Activated naive CD8-positive, alpha-beta T cell (primary cell): Measurements from ENCODE around the gene EIPR1.
A peak's percentile ranks its signal among the peaks of the same experiment; 100 is the strongest.

ENCODE experiments used
- H3K27ac Mint-ChIP-seq: one replicate; pipeline ENCODE4 v1.8.0; 2021; ENCODE audit warnings: mixed read lengths
- H3K27me3 Mint-ChIP-seq: one replicate; pipeline ENCODE4 v1.8.0; 2021; ENCODE audit warnings: mixed read lengths
- H3K36me3 Mint-ChIP-seq: one replicate; pipeline ENCODE4 v1.8.0; 2021; ENCODE audit warnings: mixed read lengths
- H3K4me1 Mint-ChIP-seq: one replicate; pipeline ENCODE4 v1.8.0; 2021; ENCODE audit warnings: low read depth, mixed read lengths
- H3K4me3 Mint-ChIP-seq: one replicate; pipeline ENCODE4 v1.8.0; 2021; ENCODE audit warnings: mild to moderate bottlenecking, mixed read lengths
- H3K9me3 Mint-ChIP-seq: one replicate; pipeline ENCODE4 v1.8.0; 2021; ENCODE audit warnings: low read depth, mixed read lengths

Gene EIPR1

GRCh38 chr2:3279236-3279960, 98.2 kb downstream of the EIPR1 start:
- H3K9me3 Mint-ChIP-seq: peaks cover 3% of the 10 kb centered on the region
- no peaks in the 10 kb centered on the region for H3K27me3 Mint-ChIP-seq
- peaks cover 13% of the 10 kb centered on the region for H3K36me3 Mint-ChIP-seq
- H3K27ac Mint-ChIP-seq: peak overlapping the region; percentile 16
- H3K4me3 Mint-ChIP-seq: no peak overlapping the region
- peaks cover 1% of the 10 kb centered on the region for H3K4me1 Mint-ChIP-seq

GRCh38 chr2:3278521-3279218, 98.9 kb downstream of the EIPR1 start:
- Mint-ChIP-seq H3K36me3 (peaks cover 17% of the 10 kb centered on the region), H3K27ac (peak overlapping the region; percentile 16)

GRCh38 chr2:3277748-3278520, 99.7 kb downstream of the EIPR1 start:
- peaks cover 17% of the 10 kb centered on the region for H3K36me3 Mint-ChIP-seq
- peaks cover 3% of the 10 kb centered on the region for H3K9me3 Mint-ChIP-seq
- peaks cover 1% of the 10 kb centered on the region for H3K4me1 Mint-ChIP-seq
- no peaks in the 10 kb centered on the region for H3K27me3 Mint-ChIP-seq
- H3K4me3 Mint-ChIP-seq: no peak overlapping the region
- H3K27ac Mint-ChIP-seq: no peak overlapping the region

More at GRCh38 chr2:3278521-3279218, 98.9 kb downstream of the EIPR1 start:
- Mint-ChIP-seq H3K4me3 (no peak overlapping the region), H3K27me3 (no peaks in the 10 kb centered on the region), H3K9me3 (peaks cover 3% of the 10 kb centered on the region), H3K4me1 (peaks cover 1% of the 10 kb centered on the region)

- H3K27ac Mint-ChIP-seq: no peak overlapping the region
- H3K4me1 Mint-ChIP-seq: peaks cover 1% of the 10 kb centered on the region
- H3K27me3 Mint-ChIP-seq: no peaks in the 10 kb centered on the region
- no peak overlapping the region for H3K4me3 Mint-ChIP-seq
- H3K36me3 Mint-ChIP-seq: peaks cover 22% of the 10 kb centered on the region
- H3K9me3 Mint-ChIP-seq: peaks cover 3% of the 10 kb centered on the region
Observed at GRCh38 chr2:3277050-3277747, 100.4 kb downstream of the EIPR1 start.

- H3K4me1 Mint-ChIP-seq: no peaks in the 10 kb centered on the region
- peaks cover 28% of the 10 kb centered on the region for H3K36me3 Mint-ChIP-seq
- peaks cover 3% of the 10 kb centered on the region for H3K9me3 Mint-ChIP-seq
- H3K27me3 Mint-ChIP-seq: no peaks in the 10 kb centered on the region
- no peak overlapping the region for H3K4me3 Mint-ChIP-seq
- no peak overlapping the region for H3K27ac Mint-ChIP-seq
Observed at GRCh38 chr2:3272761-3273160, 104.9 kb downstream of the EIPR1 start.

GRCh38 chr2:3270095-3270478, 107.5 kb downstream of the EIPR1 start:
- Mint-ChIP-seq H3K9me3 (no peaks in the 10 kb centered on the region), H3K4me3 (no peak overlapping the region), H3K27me3 (no peaks in the 10 kb centered on the region), H3K27ac (no peak overlapping the region), H3K36me3 (peaks cover 23% of the 10 kb centered on the region), H3K4me1 (peaks cover under 1% of the 10 kb centered on the region)

GRCh38 chr2:3269425-3270094, 108.1 kb downstream of the EIPR1 start:
- no peak overlapping the region for H3K4me3 Mint-ChIP-seq
- no peaks in the 10 kb centered on the region for H3K27me3 Mint-ChIP-seq
- peaks cover 21% of the 10 kb centered on the region for H3K36me3 Mint-ChIP-seq
- H3K27ac Mint-ChIP-seq: no peak overlapping the region
- H3K4me1 Mint-ChIP-seq: peaks cover 2% of the 10 kb centered on the region
- no peaks in the 10 kb centered on the region for H3K9me3 Mint-ChIP-seq

- no peaks in the 10 kb centered on the region for H3K9me3 Mint-ChIP-seq
- no peak overlapping the region for H3K27ac Mint-ChIP-seq
- H3K36me3 Mint-ChIP-seq: peaks cover 17% of the 10 kb centered on the region
- peaks cover 5% of the 10 kb centered on the region for H3K4me1 Mint-ChIP-seq
- H3K4me3 Mint-ChIP-seq: no peak overlapping the region
- H3K27me3 Mint-ChIP-seq: no peaks in the 10 kb centered on the region
Observed at GRCh38 chr2:3268705-3269029, 109.0 kb downstream of the EIPR1 start.

GRCh38 chr2:3267869-3268704, 109.5 kb downstream of the EIPR1 start:
- H3K4me1 Mint-ChIP-seq: peaks cover 5% of the 10 kb centered on the region
- H3K4me3 Mint-ChIP-seq: no peak overlapping the region
- H3K27ac Mint-ChIP-seq: no peak overlapping the region
- H3K36me3 Mint-ChIP-seq: peaks cover 17% of the 10 kb centered on the region
- H3K9me3 Mint-ChIP-seq: no peaks in the 10 kb centered on the region
- H3K27me3 Mint-ChIP-seq: no peaks in the 10 kb centered on the region

- Mint-ChIP-seq H3K9me3 (no peaks in the 10 kb centered on the region), H3K4me3 (no peak overlapping the region), H3K36me3 (peaks cover 17% of the 10 kb centered on the region), H3K27ac (no peak overlapping the region), H3K27me3 (no peaks in the 10 kb centered on the region), H3K4me1 (peaks cover 5% of the 10 kb centered on the region)
Observed at GRCh38 chr2:3266925-3267867, 110.4 kb downstream of the EIPR1 start.

- Mint-ChIP-seq H3K4me1 (peaks cover 5% of the 10 kb centered on the region), H3K27ac (no peak overlapping the region), H3K36me3 (peaks cover 13% of the 10 kb centered on the region), H3K4me3 (no peak overlapping the region), H3K9me3 (no peaks in the 10 kb centered on the region), H3K27me3 (no peaks in the 10 kb centered on the region)
Observed at GRCh38 chr2:3265981-3266924, 111.4 kb downstream of the EIPR1 start.

- Mint-ChIP-seq H3K36me3 (peaks cover 12% of the 10 kb centered on the region), H3K27ac (no peak overlapping the region), H3K4me1 (peaks cover 9% of the 10 kb centered on the region), H3K27me3 (no peaks in the 10 kb centered on the region), H3K9me3 (no peaks in the 10 kb centered on the region), H3K4me3 (no peak overlapping the region)
Observed at GRCh38 chr2:3265471-3265870, 112.1 kb downstream of the EIPR1 start.
